Epidermal melanocyte (primary cell): ENCODE results near the gene WDR89.
"Not testable (repeated sequence)": the region's sequence is repeated elsewhere in the genome, so short reads cannot be mapped to it uniquely, and the experiment has no call there.

Source experiments
- DNase-seq: peaks from one replicate; pipeline ENCODE4 v3.0.0; 2011; ENCODE audit warnings: low spot score; ENCODE audit not compliant: insufficient read length

WDR89 gene

GRCh38 chr14:63596998-63597658 is 44.5 kb downstream of the WDR89 start:
- DNase-seq, result no peak

- no peak for DNase-seq
Measured at GRCh38 chr14:63594455-63595372, 47.0 kb downstream of the WDR89 start.

GRCh38 chr14:63583046-63583445 is 58.6 kb downstream of the WDR89 start:
- DNase-seq, result not testable (repeated sequence)

- no peak for DNase-seq
Measured at GRCh38 chr14:63581491-63581890, 60.2 kb downstream of the WDR89 start.

- no peak for DNase-seq
Measured at GRCh38 chr14:63578300-63578699, 63.4 kb downstream of the WDR89 start.

- no peak for DNase-seq
Measured at GRCh38 chr14:63573581-63573980, 68.1 kb downstream of the WDR89 start.

GRCh38 chr14:63565448-63565847 is 76.2 kb downstream of the WDR89 start:
- no peak for DNase-seq

- no peak for DNase-seq
Measured at GRCh38 chr14:63564318-63564717, 77.4 kb downstream of the WDR89 start.

- no peak for DNase-seq
Measured at GRCh38 chr14:63563370-63564026, 78.2 kb downstream of the WDR89 start.

GRCh38 chr14:63562405-63562804 is 79.3 kb downstream of the WDR89 start:
- DNase-seq, result no peak

GRCh38 chr14:63555572-63555971 is 86.1 kb downstream of the WDR89 start:
- no peak for DNase-seq

GRCh38 chr14:63551332-63551731 is 90.3 kb downstream of the WDR89 start:
- no peak for DNase-seq

GRCh38 chr14:63547798-63548335 is 93.8 kb downstream of the WDR89 start:
- DNase-seq, result no peak
